Hepatocyte (in vitro differentiated cells): ENCODE data around the gene FIP1L1. TPM values are rescaled to one million over a fixed set of nuclear protein-coding genes. Genes with fewer than 3 reads are reported as not detected.

Source experiments
- DNase-seq: peaks from one replicate; pipeline ENCODE4 v3.0.0-alpha.2; 2016; ENCODE audit warnings: low spot score
- H2AFZ ChIP-seq: fragments of 200-600 bp; sonication (generic); 2 replicates; pipeline ENCODE4 v1.6.0; 2016; ENCODE audit warnings: antibody characterized with exemption, mild to moderate bottlenecking
- H3K27ac ChIP-seq: fragments of 200-600 bp; sonication (generic); 2 replicates; pipeline ENCODE4 v1.5.1; 2016; ENCODE audit warnings: mild to moderate bottlenecking
- H3K27me3 ChIP-seq: fragments of 200-600 bp; sonication (generic); 2 replicates; pipeline ENCODE4 v1.6.1; 2016
- H3K36me3 ChIP-seq: fragments of 200-600 bp; sonication (generic); replicated peaks from 2 replicates; pipeline ENCODE4 v1.5.1; 2016; ENCODE audit warnings: low read depth; ENCODE audit not compliant: insufficient read depth
- H3K4me1 ChIP-seq: fragments of 200-600 bp; sonication (generic); 2 replicates; pipeline ENCODE4 v1.5.1; 2016; ENCODE audit warnings: mild to moderate bottlenecking, moderate library complexity; ENCODE audit not compliant: insufficient read depth
- H3K4me2 ChIP-seq: fragments of 200-600 bp; sonication (generic); 2 replicates; pipeline ENCODE4 v1.6.0; 2016
- H3K4me3 ChIP-seq: fragments of 200-600 bp; sonication (generic); 2 replicates; pipeline ENCODE4 v1.5.1; 2016; ENCODE audit warnings: mild to moderate bottlenecking
- H3K79me2 ChIP-seq: fragments of 200-600 bp; sonication (generic); 2 replicates; pipeline ENCODE4 v1.6.0; 2017; ENCODE audit warnings: mild to moderate bottlenecking
- H3K9me2 ChIP-seq: fragments of 200-600 bp; sonication (generic); replicated peaks from 2 replicates; pipeline ENCODE4 v1.6.0; 2017; ENCODE audit warnings: mild to moderate bottlenecking; ENCODE audit not compliant: insufficient read depth
- H3K9me3 ChIP-seq: fragments of 200-600 bp; sonication (generic); 2 replicates; pipeline ENCODE4 v1.5.1; 2016; ENCODE audit warnings: low read depth, mild to moderate bottlenecking
- H4K20me1 ChIP-seq: fragments of 200-600 bp; sonication (generic); 2 replicates; pipeline ENCODE4 v1.6.0; 2016; ENCODE audit warnings: mild to moderate bottlenecking; ENCODE audit not compliant: insufficient read depth, poor library complexity, severe bottlenecking
- EZH2 ChIP-seq: fragments of 200-600 bp; sonication (generic); IDR thresholded peaks from 2 replicates; pipeline ENCODE4 v1.6.1; 2016; ENCODE audit warnings: antibody characterized with exemption, mild to moderate bottlenecking, borderline replicate concordance
- EZH2phosphoT487 ChIP-seq: fragments of 200-600 bp; sonication (generic); IDR thresholded peaks from one replicate; pipeline ENCODE4 v1.6.1; 2018; ENCODE audit warnings: antibody characterized with exemption, mild to moderate bottlenecking, low read depth, moderate library complexity; ENCODE audit not compliant: unreplicated experiment, severe bottlenecking
- WGBS: methylation state at CpG from one replicate; pipeline ENCODE4 v1.1.6; 2016; ENCODE audit warnings: low lambda C conversion rate; ENCODE audit errors: missing lambda C conversion rate; 5-methylcytosine and 5-hydroxymethylcytosine counted together
- polyA plus RNA-seq: library from polyadenylated mRNA; unstranded; fragments of >200 nt; fragmentation: Nextera tagmentation; extraction: Ambion mirVana; gene quantifications from 2 replicates; pipeline ENCODE4 v1.2.1, GENCODE V29; 2016
- total RNA-seq: library from RNA; depleted of rRNA; stranded (reverse); fragments of >200 nt; gene quantifications from 2 replicates; pipeline ENCODE4 v1.2.3, GENCODE V29; 2014
- TF ChIP-seq, protein P1 (sequence below): fragments of 200-600 bp; sonication (generic); IDR thresholded peaks from 2 replicates; pipeline ENCODE4 v1.5.1; 2016; ENCODE audit warnings: antibody characterized with exemption, mild to moderate bottlenecking; ENCODE audit not compliant: poor library complexity

Gene FIP1L1
- total and polyA plus RNA-seq, 2 experiments from 2014 or later, result 50.7 to 75.6 TPM

DNA sequence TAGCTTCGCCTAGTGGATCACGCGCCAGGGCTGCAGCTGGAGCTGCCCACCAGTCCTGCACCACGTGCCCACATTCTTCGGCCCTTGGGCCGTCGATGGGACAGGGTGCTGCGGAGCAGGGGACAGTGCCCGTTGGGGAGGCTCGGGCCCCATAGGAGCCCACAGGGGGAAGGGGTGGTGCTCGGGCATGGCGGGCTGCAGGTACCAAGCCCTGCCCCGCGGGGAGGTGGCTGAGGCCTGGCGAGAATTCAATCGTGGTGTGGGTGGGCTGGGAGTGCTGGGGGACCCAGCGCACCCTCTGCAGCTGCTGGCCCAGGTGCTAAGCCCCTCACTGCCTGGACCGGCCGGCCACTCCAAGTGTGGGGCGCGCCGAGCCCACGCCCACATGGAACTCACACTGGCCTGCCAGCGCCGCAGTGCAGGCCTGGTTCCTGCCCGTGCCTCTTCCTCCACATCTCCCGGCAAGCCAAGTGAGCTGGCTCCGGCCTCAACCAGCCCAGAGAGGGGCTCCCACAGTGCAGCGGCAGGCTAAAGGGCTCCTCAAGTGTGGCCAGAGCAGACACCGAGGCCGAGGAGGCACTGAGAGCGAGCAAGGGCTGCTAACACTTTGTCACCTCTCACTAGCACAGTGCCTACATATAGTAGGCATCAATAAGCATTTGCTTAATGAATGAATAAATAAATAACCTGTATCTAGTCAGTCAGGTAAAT, 23.3 kb upstream of the FIP1L1 start:
- H3K4me3 ChIP-seq, result no peak overlapping the region
- no peak overlapping the region for H3K27ac ChIP-seq
- H3K36me3 ChIP-seq, result no peaks in the 10 kb centered on the region
- H3K79me2 ChIP-seq, result peaks cover 13% of the 10 kb centered on the region
- H4K20me1 ChIP-seq, result no peaks in the 10 kb centered on the region
- H3K4me1 ChIP-seq, result no peaks in the 10 kb centered on the region
- no peak overlapping the region for H2AFZ ChIP-seq
- no peaks in the 10 kb centered on the region for H3K9me2 ChIP-seq
- H3K9me3 ChIP-seq, result no peaks in the 10 kb centered on the region
- TF ChIP-seq EZH2phosphoT487 (no peak), EZH2 (no peak)
- TF ChIP-seq, protein P1, sequence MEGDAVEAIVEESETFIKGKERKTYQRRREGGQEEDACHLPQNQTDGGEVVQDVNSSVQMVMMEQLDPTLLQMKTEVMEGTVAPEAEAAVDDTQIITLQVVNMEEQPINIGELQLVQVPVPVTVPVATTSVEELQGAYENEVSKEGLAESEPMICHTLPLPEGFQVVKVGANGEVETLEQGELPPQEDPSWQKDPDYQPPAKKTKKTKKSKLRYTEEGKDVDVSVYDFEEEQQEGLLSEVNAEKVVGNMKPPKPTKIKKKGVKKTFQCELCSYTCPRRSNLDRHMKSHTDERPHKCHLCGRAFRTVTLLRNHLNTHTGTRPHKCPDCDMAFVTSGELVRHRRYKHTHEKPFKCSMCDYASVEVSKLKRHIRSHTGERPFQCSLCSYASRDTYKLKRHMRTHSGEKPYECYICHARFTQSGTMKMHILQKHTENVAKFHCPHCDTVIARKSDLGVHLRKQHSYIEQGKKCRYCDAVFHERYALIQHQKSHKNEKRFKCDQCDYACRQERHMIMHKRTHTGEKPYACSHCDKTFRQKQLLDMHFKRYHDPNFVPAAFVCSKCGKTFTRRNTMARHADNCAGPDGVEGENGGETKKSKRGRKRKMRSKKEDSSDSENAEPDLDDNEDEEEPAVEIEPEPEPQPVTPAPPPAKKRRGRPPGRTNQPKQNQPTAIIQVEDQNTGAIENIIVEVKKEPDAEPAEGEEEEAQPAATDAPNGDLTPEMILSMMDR, result no peak
- no peak for DNase-seq
- WGBS, result 99% methylated on average over 19 of the region's 32 CpGs
- H3K4me2 ChIP-seq, result no peak overlapping the region
- H3K27me3 ChIP-seq, result no peaks in the 10 kb centered on the region

DNA sequence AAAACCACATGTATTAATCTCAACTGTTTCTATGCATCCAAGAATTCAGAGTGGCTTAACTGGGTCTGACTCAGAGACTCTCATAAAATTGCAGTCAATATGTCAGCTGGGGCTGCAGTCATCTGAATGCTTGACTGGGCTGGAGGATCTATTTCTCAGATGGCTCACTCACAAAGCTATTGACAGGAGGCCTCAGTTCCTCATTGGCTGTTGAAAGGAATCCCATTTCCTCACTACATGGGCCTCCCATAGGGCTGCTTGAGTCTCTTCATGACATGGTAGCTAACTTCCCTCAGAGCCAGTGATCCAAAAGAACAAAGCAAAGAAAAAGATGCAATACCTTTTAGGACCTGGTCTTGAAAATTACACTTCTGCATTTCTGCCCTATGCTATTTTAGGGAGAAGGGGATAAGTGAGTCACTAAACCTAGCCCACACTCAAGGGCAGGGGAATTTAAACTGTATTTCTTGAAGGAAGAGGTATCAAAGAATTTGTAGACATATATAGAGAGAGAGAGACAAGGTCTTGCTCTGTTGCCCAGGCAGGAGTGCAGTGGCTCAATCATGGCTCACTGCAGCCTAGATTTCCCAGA, 21.4 kb upstream of the FIP1L1 start:
- no peak for TF ChIP-seq EZH2
- TF ChIP-seq, protein P1, result no peak
- TF ChIP-seq EZH2phosphoT487, result no peak

DNA sequence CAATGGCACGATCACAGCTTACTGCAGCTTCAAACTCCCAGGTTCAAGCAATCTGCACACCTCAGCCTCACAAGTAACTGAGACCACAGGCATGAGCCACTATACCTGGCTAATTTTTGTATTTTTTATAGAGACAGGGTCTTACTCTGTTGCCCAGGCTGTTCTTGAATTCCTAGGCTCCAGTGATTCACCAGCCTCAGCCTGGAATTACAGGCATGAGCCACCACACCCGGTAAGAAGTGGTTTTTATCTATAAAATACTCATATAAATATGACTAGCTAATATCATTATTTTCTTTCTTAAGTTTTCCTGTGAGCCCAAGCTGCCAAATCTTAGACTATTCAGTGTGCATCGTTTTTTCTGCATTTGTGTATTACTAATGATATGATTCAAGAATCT, 16.0 kb upstream of the FIP1L1 start:
- no peak overlapping the region for H3K27ac ChIP-seq
- H3K4me2 ChIP-seq, result no peak overlapping the region
- peaks cover 54% of the 10 kb centered on the region for H3K79me2 ChIP-seq
- no peaks in the 10 kb centered on the region for H3K9me2 ChIP-seq
- no peaks in the 10 kb centered on the region for H4K20me1 ChIP-seq
- DNase-seq, result no peak
- 88% methylated on average over 3 of the region's 3 CpGs for WGBS
- H3K27me3 ChIP-seq, result no peaks in the 10 kb centered on the region
- TF ChIP-seq EZH2, result no peak
- no peak for TF ChIP-seq EZH2phosphoT487
- TF ChIP-seq, protein P1, result no peak
- no peaks in the 10 kb centered on the region for H3K9me3 ChIP-seq
- no peak overlapping the region for H2AFZ ChIP-seq
- peaks cover 3% of the 10 kb centered on the region for H3K4me1 ChIP-seq
- H3K4me3 ChIP-seq, result no peak overlapping the region
- no peaks in the 10 kb centered on the region for H3K36me3 ChIP-seq

More for the DNA sequence above, 21.4 kb upstream of the FIP1L1 start:
- no peak overlapping the region for H3K27ac ChIP-seq
- no peak overlapping the region for H2AFZ ChIP-seq
- DNase-seq, result no peak
- H3K27me3 ChIP-seq, result no peaks in the 10 kb centered on the region
- no peaks in the 10 kb centered on the region for H3K36me3 ChIP-seq
- no peaks in the 10 kb centered on the region for H3K9me3 ChIP-seq
- H3K4me2 ChIP-seq, result no peak overlapping the region
- no peaks in the 10 kb centered on the region for H4K20me1 ChIP-seq
- H3K4me3 ChIP-seq, result no peak overlapping the region
- H3K79me2 ChIP-seq, result peaks cover 24% of the 10 kb centered on the region
- H3K9me2 ChIP-seq, result no peaks in the 10 kb centered on the region
- H3K4me1 ChIP-seq, result no peaks in the 10 kb centered on the region
